ENCODE results near the gene GLB1L3.
"Not testable (repeated sequence)": the region's sequence is repeated elsewhere in the genome, so short reads cannot be mapped to it uniquely, and the experiment has no call there.

GLB1L3 gene

GRCh38 chr11:134272381-134273316 lies 3.5 kb upstream of the GLB1L3 start:
- in situ Hi-C loops (cut with MboI; ENCODE audit: low sequenced_read_pairs) = no loop called here

GRCh38 chr11:134273317-134273712 lies 2.9 kb upstream of the GLB1L3 start:
- in situ Hi-C loops (cut with MboI; ENCODE audit: low sequenced_read_pairs) = no loop called here

- in situ Hi-C loops (cut with MboI; ENCODE audit: low sequenced_read_pairs) = no loop called here
Measured at GRCh38 chr11:134275188-134275533, 1.0 kb upstream of the GLB1L3 start.

- in situ Hi-C loops (cut with MboI; ENCODE audit: low sequenced_read_pairs) = no loop called here
Measured at GRCh38 chr11:134276396-134277182, 410 bp downstream of the GLB1L3 start.

GRCh38 chr11:134277183-134278001 lies 1.2 kb downstream of the GLB1L3 start:
- in situ Hi-C loops (cut with MboI; ENCODE audit: low sequenced_read_pairs) = no loop called here

- in situ Hi-C loops (cut with MboI; ENCODE audit: low sequenced_read_pairs) = no loop called here
Measured at GRCh38 chr11:134278356-134278755, 2.2 kb downstream of the GLB1L3 start.

- in situ Hi-C loops (cut with MboI; ENCODE audit: low sequenced_read_pairs) = not testable (repeated sequence)
Measured at GRCh38 chr11:134281635-134282034, 5.5 kb downstream of the GLB1L3 start.

- in situ Hi-C loops (cut with MboI; ENCODE audit: low sequenced_read_pairs) = no loop called here
Measured at GRCh38 chr11:134282121-134283045, 6.2 kb downstream of the GLB1L3 start.

GRCh38 chr11:134283461-134284230 lies 7.5 kb downstream of the GLB1L3 start:
- in situ Hi-C loops (cut with MboI; ENCODE audit: low sequenced_read_pairs) = no loop called here

GRCh38 chr11:134284349-134284748 lies 8.2 kb downstream of the GLB1L3 start:
- in situ Hi-C loops (cut with MboI; ENCODE audit: low sequenced_read_pairs) = not testable (repeated sequence)

GRCh38 chr11:134287561-134287960 lies 11.4 kb downstream of the GLB1L3 start:
- in situ Hi-C loops (cut with MboI; ENCODE audit: low sequenced_read_pairs) = no loop called here

- in situ Hi-C loops (cut with MboI; ENCODE audit: low sequenced_read_pairs) = no loop called here
Measured at GRCh38 chr11:134288486-134288885, 12.3 kb downstream of the GLB1L3 start.

- in situ Hi-C loops (cut with MboI; ENCODE audit: low sequenced_read_pairs) = no loop called here
Measured at GRCh38 chr11:134289167-134289566, 13.0 kb downstream of the GLB1L3 start.

- in situ Hi-C loops (cut with MboI; ENCODE audit: low sequenced_read_pairs) = no loop called here
Measured at GRCh38 chr11:134289789-134290188, 13.6 kb downstream of the GLB1L3 start.

GRCh38 chr11:134290646-134291045 lies 14.5 kb downstream of the GLB1L3 start:
- in situ Hi-C loops (cut with MboI; ENCODE audit: low sequenced_read_pairs) = no loop called here

- in situ Hi-C loops (cut with MboI; ENCODE audit: low sequenced_read_pairs) = no loop called here
Measured at GRCh38 chr11:134291196-134291595, 15.0 kb downstream of the GLB1L3 start.

- in situ Hi-C loops (cut with MboI; ENCODE audit: low sequenced_read_pairs) = no loop called here
Measured at GRCh38 chr11:134292661-134293060, 16.5 kb downstream of the GLB1L3 start.

GRCh38 chr11:134293119-134294113 lies 17.2 kb downstream of the GLB1L3 start:
- in situ Hi-C loops (cut with MboI; ENCODE audit: low sequenced_read_pairs) = no loop called here
